H9 (cell line): ENCODE data around the gene ACTN2. TPM values are rescaled to one million over a fixed set of nuclear protein-coding genes. Genes with fewer than 3 reads are reported as not detected.

Experiments
- DNase-seq: peaks from one replicate; pipeline ENCODE4 v3.0.0-alpha.2; 2017
- H2AFZ ChIP-seq: one replicate; pipeline ENCODE4 v1.6.1; 2013; ENCODE audit warnings: mild to moderate bottlenecking, low read length, control low read depth, moderate library complexity
- H2AK5ac ChIP-seq: 2 replicates; pipeline ENCODE4 v1.6.1; 2013; ENCODE audit warnings: low read length, control low read depth, mixed read lengths; ENCODE audit not compliant: insufficient read length
- H2BK120ac ChIP-seq: one replicate; pipeline ENCODE4 v1.6.1; 2013; ENCODE audit warnings: low read depth, mild to moderate bottlenecking, low read length, control low read depth, inconsistent platforms; ENCODE audit not compliant: poor library complexity, severe bottlenecking
- H2BK12ac ChIP-seq: 2 replicates; pipeline ENCODE4 v1.6.1; 2013; ENCODE audit warnings: low read length, control low read depth, mixed read lengths, low read depth; ENCODE audit not compliant: insufficient read length
- H2BK15ac ChIP-seq: 2 replicates; pipeline ENCODE4 v1.6.1; 2013; ENCODE audit warnings: low read depth, low read length, control low read depth
- H2BK20ac ChIP-seq: one replicate; pipeline ENCODE4 v1.6.1; 2013; ENCODE audit warnings: low read depth, mild to moderate bottlenecking, low read length, control low read depth, inconsistent platforms; ENCODE audit not compliant: poor library complexity, severe bottlenecking
- H2BK5ac ChIP-seq: 2 replicates; pipeline ENCODE4 v1.6.1; 2013; ENCODE audit warnings: low read length, control low read depth, mixed read lengths; ENCODE audit not compliant: insufficient read length
- H3K14ac ChIP-seq: 2 replicates; pipeline ENCODE4 v1.6.1; 2013; ENCODE audit warnings: low read length, control low read depth; ENCODE audit not compliant: insufficient read depth
- H3K18ac ChIP-seq: 2 replicates; pipeline ENCODE4 v1.6.1; 2013; ENCODE audit warnings: low read depth, mild to moderate bottlenecking, mixed read lengths, low read length, control low read depth; ENCODE audit not compliant: insufficient read length
- H3K23ac ChIP-seq: 2 replicates; pipeline ENCODE4 v1.6.1; 2013; ENCODE audit warnings: low read length, control low read depth, mixed read lengths, low read depth; ENCODE audit not compliant: insufficient read length
- H3K23me2 ChIP-seq: 2 replicates; pipeline ENCODE4 v1.6.1; 2013; ENCODE audit warnings: low read depth, mild to moderate bottlenecking, mixed read lengths, low read length, control low read depth; ENCODE audit not compliant: insufficient read length, poor library complexity, severe bottlenecking
- H3K27ac ChIP-seq: 2 replicates; pipeline ENCODE4 v1.5.1; 2013; ENCODE audit warnings: low read length, control low read depth, mixed read lengths, low read depth; ENCODE audit not compliant: insufficient read length
- H3K27me3 ChIP-seq: 2 replicates; pipeline ENCODE4 v1.6.1; 2013; ENCODE audit warnings: low read length, control low read depth, inconsistent platforms; ENCODE audit not compliant: insufficient read depth
- H3K4ac ChIP-seq: 2 replicates; pipeline ENCODE4 v1.6.1; 2013; ENCODE audit warnings: low read depth, mild to moderate bottlenecking, control low read depth, inconsistent platforms, low read length, moderate library complexity
- H3K4me1 ChIP-seq: 2 replicates; pipeline ENCODE4 v1.6.1; 2013; ENCODE audit warnings: low read length, control low read depth, inconsistent platforms; ENCODE audit not compliant: insufficient read depth
- H3K4me2 ChIP-seq: 2 replicates; pipeline ENCODE4 v1.6.1; 2013; ENCODE audit warnings: low read length, control low read depth, mixed read lengths; ENCODE audit not compliant: insufficient read length, insufficient read depth
- H3K56ac ChIP-seq: 2 replicates; pipeline ENCODE4 v1.6.1; 2013; ENCODE audit warnings: low read depth, mild to moderate bottlenecking, mixed read lengths, low read length, control low read depth; ENCODE audit not compliant: insufficient read length
- H3K79me1 ChIP-seq: 2 replicates; pipeline ENCODE4 v1.6.1; 2013; ENCODE audit warnings: low read depth, mild to moderate bottlenecking, moderate library complexity, low read length, control low read depth, inconsistent platforms; ENCODE audit not compliant: insufficient read depth, poor library complexity, severe bottlenecking
- H3K79me2 ChIP-seq: 2 replicates; pipeline ENCODE4 v1.6.1; 2013; ENCODE audit warnings: low read length, control low read depth, inconsistent platforms; ENCODE audit not compliant: insufficient read depth
- H3K9ac ChIP-seq: 2 replicates; pipeline ENCODE4 v1.6.1; 2013; ENCODE audit warnings: low read length, control low read depth, mixed read lengths; ENCODE audit not compliant: insufficient read length; ENCODE audit errors: extremely low read depth
- H3K9me3 ChIP-seq: one replicate; pipeline ENCODE4 v1.6.1; 2013; ENCODE audit warnings: low read depth, low read length, inconsistent platforms; ENCODE audit not compliant: control insufficient read depth
- H3T11ph ChIP-seq: one replicate; pipeline ENCODE4 v1.6.1; 2013; ENCODE audit warnings: mild to moderate bottlenecking, low read length, control low read depth, inconsistent platforms
- H4K20me1 ChIP-seq: one replicate; pipeline ENCODE4 v1.6.1; 2013; ENCODE audit not compliant: control insufficient read depth, insufficient read length, insufficient read depth
- H4K5ac ChIP-seq: 2 replicates; pipeline ENCODE4 v1.6.1; 2013; ENCODE audit warnings: low read depth, mild to moderate bottlenecking, mixed read lengths, low read length, control low read depth; ENCODE audit not compliant: insufficient read length
- H4K8ac ChIP-seq: replicated peaks from 2 replicates; pipeline ENCODE4 v1.6.1; 2013; ENCODE audit warnings: low read length, control low read depth, mixed read lengths, low read depth; ENCODE audit not compliant: insufficient read length
- H4K91ac ChIP-seq: 2 replicates; pipeline ENCODE4 v1.6.1; 2013; ENCODE audit warnings: low read depth, mild to moderate bottlenecking, moderate library complexity, mixed read lengths, low read length, control low read depth; ENCODE audit not compliant: insufficient read length
- H3K27ac Mint-ChIP-seq, 3 experiments: 2 replicates in 2 of 3; 3 replicates in 1 of 3; pipeline ENCODE4 v1.8.0; 2020 to 2021; ENCODE audit warnings: mixed read lengths in 3 of 3, mild to moderate bottlenecking in 1 of 3, moderate library complexity in 1 of 3
- H3K27me3 Mint-ChIP-seq: 2 replicates; pipeline ENCODE4 v1.8.0; 2021; ENCODE audit warnings: low read depth, mild to moderate bottlenecking, moderate library complexity, mixed read lengths
- H3K36me3 Mint-ChIP-seq, 3 experiments: 2 replicates in 2 of 3; 3 replicates in 1 of 3; pipeline ENCODE4 v1.8.0; 2020 to 2021; ENCODE audit warnings: low read depth in 3 of 3, mixed read lengths in 3 of 3; ENCODE audit not compliant: insufficient read depth in 1 of 3
- H3K4me1 Mint-ChIP-seq, 2 experiments: 2 replicates each; pipeline ENCODE4 v1.8.0; 2020; ENCODE audit warnings: mixed read lengths in 2 of 2
- H3K4me3 Mint-ChIP-seq, 2 experiments: 2 replicates in 1 of 2; 3 replicates in 1 of 2; pipeline ENCODE4 v1.8.0; 2020 to 2021; ENCODE audit warnings: mild to moderate bottlenecking in 2 of 2, mixed read lengths in 2 of 2, moderate library complexity in 1 of 2
- H3K9me3 Mint-ChIP-seq, 2 experiments: 2 replicates in 1 of 2; 3 replicates in 1 of 2; pipeline ENCODE4 v1.8.0; 2020; ENCODE audit warnings: mild to moderate bottlenecking in 2 of 2, mixed read lengths in 2 of 2, moderate library complexity in 1 of 2
- CTCF ChIP-seq: fragments of 200-600 bp; sonication (generic); conservative IDR thresholded peaks from 3 replicates; pipeline ENCODE4 v1.8.0; 2021; ENCODE audit warnings: antibody characterized with exemption, mild to moderate bottlenecking
- WGBS: extraction: QIAGEN DNeasy Blood & Tissue Kit; methylation state at CpG from one replicate; pipeline ENCODE4 v1.1.7; 2013; ENCODE audit warnings: missing lambda C conversion rate, low lambda C conversion rate, mixed read lengths; ENCODE audit not compliant: insufficient read length; ENCODE audit errors: extremely low coverage; 5-methylcytosine and 5-hydroxymethylcytosine counted together
- total RNA-seq: library from RNA; stranded (reverse); gene quantifications from 2 replicates; pipeline ENCODE4 v1.2.1, GENCODE V29; 2021

The ACTN2 gene
- total RNA-seq, 1 experiment from 2014 or later: 2.3 TPM

GRCh38 chr1:236654957-236655356 lies 31.3 kb upstream of the ACTN2 start:
- no peak for DNase-seq
- Histone ChIP-seq H3K56ac (no peak overlapping the region), H2AK5ac (no peak overlapping the region), H3K23ac (no peak overlapping the region), H2BK20ac (no peak overlapping the region), H3K4ac (no peak overlapping the region), H2BK12ac (no peak overlapping the region), H2BK120ac (no peak overlapping the region), H4K8ac (no peak overlapping the region), H2AFZ (no peak overlapping the region), H2BK15ac (no peak overlapping the region), H4K5ac (no peak overlapping the region), H3K79me1 (no peaks in the 10 kb centered on the region), H3K4me1 (no peaks in the 10 kb centered on the region), H3K27me3 (no peaks in the 10 kb centered on the region), H3K14ac (no peak overlapping the region), H3K9ac (no peak overlapping the region), H3K18ac (no peak overlapping the region), H3K79me2 (no peaks in the 10 kb centered on the region), H2BK5ac (no peak overlapping the region), H3T11ph (no peak overlapping the region), H3K23me2 (no peaks in the 10 kb centered on the region), H3K27ac (no peak overlapping the region), H3K4me2 (no peak overlapping the region), H3K9me3 (no peaks in the 10 kb centered on the region), H4K20me1 (no peaks in the 10 kb centered on the region), H4K91ac (no peak overlapping the region)
- Mint-ChIP-seq H3K27ac (no peak overlapping the region), H3K4me1 (peaks cover 7% of the 10 kb centered on the region in 2 experiments), H3K27me3 (peaks cover 3% of the 10 kb centered on the region; the same call in 1 of the 2 replicates), H3K36me3 (no peaks in the 10 kb centered on the region), H3K9me3 (no peaks in the 10 kb centered on the region), H3K4me3 (no peak overlapping the region)
- WGBS: no CpG with 5 or more reads among the region's 5 CpGs
- no peak for TF ChIP-seq CTCF
